IMR-90 (cell line): ENCODE measurements around the gene NPRL2. TPM values are rescaled to one million over a fixed set of nuclear protein-coding genes. Genes with fewer than 3 reads are reported as not detected.

ENCODE experiments used
- ATAC-seq: fragments of 200-7000 bp; cut with Tn5 transposase; 2 replicates; pipeline ENCODE4 v1.9.1; 2020; ENCODE audit warnings: low read depth, mild to moderate bottlenecking, moderate library complexity
- BruUV-seq: library from RNA; stranded (reverse); fragments of 400-500 nt; replicated peaks from 2 replicates; lab custom pipeline; 2021; lab: Mats Ljungman, UMichigan
- CTCF ChIA-PET: fragments of 300-600 bp; formaldehyde crosslinking; extraction: SDS; loops from one replicate; lab custom pipeline; 2021; ENCODE audit warnings: antibody characterized with exemption; lab: Yijun Ruan, JAX
- POLR2A ChIA-PET: fragments of 300-600 bp; sonication (Branson Sonifier 250); formaldehyde crosslinking; loops from one replicate; lab custom pipeline; 2022; ENCODE audit warnings: antibody characterized with exemption; ENCODE audit not compliant: unreplicated experiment; lab: Charles Lee
- DNase-seq: peaks from one replicate; pipeline ENCODE4 v3.0.0; 2013
- H2AFZ ChIP-seq: replicated peaks from 2 replicates; pipeline ENCODE3; 2013; ENCODE audit warnings: low read length, mild to moderate bottlenecking; ENCODE audit not compliant: poor library complexity
- H2AK5ac ChIP-seq: 2 replicates; pipeline ENCODE4 v1.6.1; 2013; ENCODE audit warnings: low read depth, low read length, inconsistent platforms
- H2AK9ac ChIP-seq: replicated peaks from 2 replicates; pipeline ENCODE3; 2013; ENCODE audit warnings: mild to moderate bottlenecking, low read depth, low read length, moderate library complexity; ENCODE audit not compliant: poor library complexity
- H2BK120ac ChIP-seq: 2 replicates; pipeline ENCODE4 v1.6.1; 2013; ENCODE audit warnings: low read depth, low read length, inconsistent platforms
- H2BK15ac ChIP-seq: 3 replicates; pipeline ENCODE4 v1.6.1; 2013; ENCODE audit warnings: low read depth, low read length, inconsistent platforms
- H2BK20ac ChIP-seq: 2 replicates; pipeline ENCODE4 v1.6.1; 2013; ENCODE audit warnings: low read depth, mild to moderate bottlenecking, inconsistent platforms, low read length, moderate library complexity
- H2BK5ac ChIP-seq: 2 replicates; pipeline ENCODE4 v1.6.1; 2013; ENCODE audit warnings: mild to moderate bottlenecking, low read depth, low read length, inconsistent platforms; ENCODE audit not compliant: poor library complexity, severe bottlenecking
- H3K14ac ChIP-seq: replicated peaks from 2 replicates; pipeline ENCODE4 v1.6.1; 2013; ENCODE audit warnings: low read depth, low read length, inconsistent platforms
- H3K18ac ChIP-seq: 2 replicates; pipeline ENCODE4 v1.6.1; 2013; ENCODE audit warnings: low read depth, low read length, control low read depth
- H3K23ac ChIP-seq: 2 replicates; pipeline ENCODE4 v1.6.1; 2013; ENCODE audit warnings: low read depth, low read length, inconsistent platforms
- H3K27ac ChIP-seq: 2 replicates; pipeline ENCODE4 v1.5.1; 2013; ENCODE audit warnings: mild to moderate bottlenecking, control low read depth, low read length; ENCODE audit not compliant: insufficient read depth
- H3K27me3 ChIP-seq: 2 replicates; pipeline ENCODE4 v1.6.1; 2013; ENCODE audit warnings: low read length; ENCODE audit not compliant: control insufficient read depth, insufficient read depth
- H3K36me3 ChIP-seq: 2 replicates; pipeline ENCODE4 v1.6.1; 2013; ENCODE audit warnings: low read length, mixed read lengths; ENCODE audit not compliant: control insufficient read depth, insufficient read depth
- H3K4ac ChIP-seq: 2 replicates; pipeline ENCODE4 v1.6.1; 2013; ENCODE audit warnings: low read depth, low read length, inconsistent platforms
- H3K4me1 ChIP-seq: 2 replicates; pipeline ENCODE4 v1.6.1; 2013; ENCODE audit warnings: low read length, mixed read lengths; ENCODE audit not compliant: control insufficient read depth, insufficient read depth
- H3K4me2 ChIP-seq: 2 replicates; pipeline ENCODE4 v1.6.1; 2013; ENCODE audit warnings: low read depth, mild to moderate bottlenecking, control low read depth, low read length, moderate library complexity
- H3K4me3 ChIP-seq: 2 replicates; pipeline ENCODE4 v1.5.1; 2013; ENCODE audit warnings: low read depth, mild to moderate bottlenecking, control low read depth, low read length, moderate library complexity; ENCODE audit not compliant: insufficient read depth
- H3K56ac ChIP-seq: 2 replicates; pipeline ENCODE4 v1.6.1; 2013; ENCODE audit warnings: low read length, inconsistent platforms; ENCODE audit not compliant: insufficient read depth; ENCODE audit errors: extremely low read depth
- H3K79me1 ChIP-seq, 2 experiments: 2 replicates each; pipeline ENCODE4 v1.6.1; 2013; ENCODE audit warnings: low read length in 2 of 2, inconsistent platforms in 1 of 2, low read depth in 1 of 2
- H3K9ac ChIP-seq: 2 replicates; pipeline ENCODE4 v1.6.1; 2013; ENCODE audit warnings: low read depth, low read length, control low read depth
- H3K9me1 ChIP-seq: 2 replicates; pipeline ENCODE4 v1.6.1; 2013; ENCODE audit warnings: low read length, inconsistent platforms; ENCODE audit not compliant: insufficient read depth
- H3K9me3 ChIP-seq: 2 replicates; pipeline ENCODE4 v1.6.1; 2013; ENCODE audit warnings: low read length; ENCODE audit not compliant: control insufficient read depth, insufficient read depth
- H4K20me1 ChIP-seq: 2 replicates; pipeline ENCODE4 v1.6.1; 2013; ENCODE audit warnings: low read length, inconsistent platforms; ENCODE audit not compliant: insufficient read depth
- H4K5ac ChIP-seq: 2 replicates; pipeline ENCODE4 v1.6.1; 2013; ENCODE audit warnings: mild to moderate bottlenecking, low read depth, low read length, control low read depth
- H4K8ac ChIP-seq, 2 experiments: 2 replicates each; pipeline ENCODE4 v1.6.1; 2013; ENCODE audit warnings: low read depth in 2 of 2, low read length in 2 of 2, control low read depth in 1 of 2, inconsistent platforms in 1 of 2
- H4K91ac ChIP-seq: 2 replicates; pipeline ENCODE4 v1.6.1; 2013; ENCODE audit warnings: low read depth, low read length, inconsistent platforms; ENCODE audit not compliant: insufficient read depth
- BHLHE40 ChIP-seq: fragments of 150-350 bp; IDR thresholded peaks from 2 replicates; pipeline ENCODE4 v1.6.1; 2016; ENCODE audit warnings: mild to moderate bottlenecking, low read depth, low read length
- CEBPB ChIP-seq: IDR thresholded peaks from 2 replicates; pipeline ENCODE4 v1.6.1; 2012; ENCODE audit warnings: low read depth, low read length, improper control_type of control experiment
- CHD1 ChIP-seq: IDR thresholded peaks from 2 replicates; pipeline ENCODE4 v1.6.1; 2012; ENCODE audit warnings: low read depth, low read length, improper control_type of control experiment
- FOS ChIP-seq: fragments of 150-350 bp; IDR thresholded peaks from 2 replicates; pipeline ENCODE4 v1.6.1; 2016; ENCODE audit warnings: low read depth, low read length
- MAFK ChIP-seq: IDR thresholded peaks from 2 replicates; pipeline ENCODE4 v1.6.1; 2012; ENCODE audit warnings: low read depth, low read length, improper control_type of control experiment
- MAZ ChIP-seq: IDR thresholded peaks from 2 replicates; pipeline ENCODE4 v1.6.1; 2012; ENCODE audit warnings: low read depth, mild to moderate bottlenecking, low read length, improper control_type of control experiment, moderate library complexity, borderline replicate concordance
- MXI1 ChIP-seq: IDR thresholded peaks from 2 replicates; pipeline ENCODE4 v1.6.1; 2012; ENCODE audit warnings: low read depth, mild to moderate bottlenecking, low read length, moderate library complexity, borderline replicate concordance
- NFE2L2 ChIP-seq: fragments of 150-350 bp; IDR thresholded peaks from 2 replicates; pipeline ENCODE4 v1.6.1; 2016; ENCODE audit warnings: low read depth, mild to moderate bottlenecking, low read length
- POLR2A ChIP-seq: IDR thresholded peaks from 2 replicates; pipeline ENCODE4 v1.6.1; 2012; ENCODE audit warnings: mild to moderate bottlenecking, low read depth, low read length
- RAD21 ChIP-seq: IDR thresholded peaks from 2 replicates; pipeline ENCODE4 v1.6.1; 2012; ENCODE audit warnings: low read length, improper control_type of control experiment
- RCOR1 ChIP-seq: IDR thresholded peaks from 2 replicates; pipeline ENCODE4 v1.6.1; 2012; ENCODE audit warnings: mild to moderate bottlenecking, low read length, improper control_type of control experiment; ENCODE audit not compliant: insufficient replicate concordance
- RFX5 ChIP-seq: IDR thresholded peaks from 2 replicates; pipeline ENCODE4 v1.8.0; 2012; ENCODE audit warnings: low read depth, mild to moderate bottlenecking, low read length, moderate library complexity
- SMC3 ChIP-seq: fragments of 150-350 bp; IDR thresholded peaks from 2 replicates; pipeline ENCODE4 v1.6.1; 2016; ENCODE audit warnings: low read depth, mild to moderate bottlenecking, antibody characterized with exemption, low read length, moderate library complexity
- WGBS, 2 experiments: methylation state at CpG; one replicate each; pipeline versions ENCODE4 v1.1.5 to v1.1.7; 2013; ENCODE audit warnings: missing lambda C conversion rate in 2 of 2; ENCODE audit not compliant: insufficient read length in 1 of 2; ENCODE audit errors: extremely low coverage in 2 of 2; 5-methylcytosine and 5-hydroxymethylcytosine counted together
- dilution Hi-C: fragments of 300-500 bp; cut with HindIII; formaldehyde crosslinking; loops from one replicate; pipeline ENCODE4 v1.14.3; 2018; ENCODE audit warnings: low sequenced_read_pairs; ENCODE audit not compliant: unreplicated experiment
- in situ Hi-C: fragments of 300-500 bp; cut with MboI; formaldehyde crosslinking; loops from 3 replicates; pipeline ENCODE4 v1.14.3; 2019; ENCODE audit warnings: low sequenced_read_pairs, inconsistent platforms, mixed read lengths
- intact Hi-C: fragments of 100-400 bp; cut with micrococcal nuclease; formaldehyde crosslinking; loops from 2 replicates; pipeline ENCODE4 v1.10.0; 2022
- polyA plus RNA-seq, 3 experiments: library from polyadenylated mRNA; depleted of rRNA; stranded (reverse); fragments of >200 nt; gene quantifications; 2 replicates each; pipeline ENCODE4 v1.2.3, GENCODE V29; 2012; ENCODE audit warnings: low replicate concordance in 1 of 3
- total RNA-seq: library from RNA; depleted of rRNA; stranded (reverse); fragments of >200 nt; gene quantifications from 2 replicates; pipeline ENCODE4 v1.2.3, GENCODE V29; 2012
- TF ChIP-seq, protein P1 (sequence below): conservative IDR thresholded peaks from 2 replicates; pipeline ENCODE4 v1.5.1; 2012; ENCODE audit warnings: mild to moderate bottlenecking, low read depth, low read length, improper control_type of control experiment
- TF ChIP-seq, protein P2 (sequence below): fragments of 150-350 bp; IDR thresholded peaks from 2 replicates; pipeline ENCODE4 v1.6.1; 2016; ENCODE audit warnings: low read depth, mild to moderate bottlenecking, low read length, moderate library complexity, borderline replicate concordance
- TF ChIP-seq, protein P3 (sequence below): fragments of 150-350 bp; IDR thresholded peaks from 2 replicates; pipeline ENCODE4 v1.6.1; 2017; ENCODE audit warnings: mild to moderate bottlenecking, antibody characterized with exemption, low read length, low read depth

The NPRL2 gene
- total and polyA plus RNA-seq, 2 of the 4 experiments (the other 2 are of a cell fraction) = 38.3 to 38.7 TPM

DNA sequence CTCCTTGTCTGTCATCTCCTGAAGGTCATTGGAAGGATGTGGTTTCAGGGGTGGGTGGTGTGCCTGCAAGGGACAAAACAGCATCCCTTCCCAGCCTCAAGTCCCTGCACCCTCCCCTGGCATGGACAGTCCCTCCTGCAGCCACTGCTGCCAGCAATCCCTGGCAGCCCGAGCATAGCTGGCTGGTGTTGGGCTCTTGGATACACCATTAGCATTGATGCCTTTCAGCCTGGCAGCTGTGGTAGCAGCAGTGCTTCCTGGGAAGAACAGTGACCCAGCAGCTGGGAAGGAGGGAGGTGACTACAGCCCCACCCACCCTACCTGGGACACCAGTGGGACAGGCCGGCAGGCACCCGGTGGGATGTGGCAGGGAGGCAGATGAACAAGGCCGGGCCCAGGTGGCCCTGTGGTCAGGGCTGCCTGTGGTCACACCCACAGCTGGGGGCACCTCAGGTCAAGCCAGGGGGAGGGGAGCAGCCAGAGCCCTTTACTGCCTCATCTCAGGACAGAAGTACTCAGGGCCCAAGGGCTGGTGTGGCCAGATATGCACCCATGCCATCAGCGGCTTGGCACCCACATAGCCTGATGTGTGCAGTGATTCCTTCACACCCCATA is 41.6 kb upstream of the NPRL2 start:
- intact Hi-C loops = no loop called here

More for the DNA sequence above, 41.6 kb upstream of the NPRL2 start:
- H2BK5ac ChIP-seq = no peak overlapping the region
- TF ChIP-seq FOS (no peak), RAD21 (no peak), RFX5 (no peak), NFE2L2 (no peak), BHLHE40 (no peak), MAFK (no peak), MXI1 (no peak), MAZ (no peak), RCOR1 (no peak), SMC3 (no peak), CEBPB (no peak), CHD1 (no peak), POLR2A (no peak)
- TF ChIP-seq, protein P1, sequence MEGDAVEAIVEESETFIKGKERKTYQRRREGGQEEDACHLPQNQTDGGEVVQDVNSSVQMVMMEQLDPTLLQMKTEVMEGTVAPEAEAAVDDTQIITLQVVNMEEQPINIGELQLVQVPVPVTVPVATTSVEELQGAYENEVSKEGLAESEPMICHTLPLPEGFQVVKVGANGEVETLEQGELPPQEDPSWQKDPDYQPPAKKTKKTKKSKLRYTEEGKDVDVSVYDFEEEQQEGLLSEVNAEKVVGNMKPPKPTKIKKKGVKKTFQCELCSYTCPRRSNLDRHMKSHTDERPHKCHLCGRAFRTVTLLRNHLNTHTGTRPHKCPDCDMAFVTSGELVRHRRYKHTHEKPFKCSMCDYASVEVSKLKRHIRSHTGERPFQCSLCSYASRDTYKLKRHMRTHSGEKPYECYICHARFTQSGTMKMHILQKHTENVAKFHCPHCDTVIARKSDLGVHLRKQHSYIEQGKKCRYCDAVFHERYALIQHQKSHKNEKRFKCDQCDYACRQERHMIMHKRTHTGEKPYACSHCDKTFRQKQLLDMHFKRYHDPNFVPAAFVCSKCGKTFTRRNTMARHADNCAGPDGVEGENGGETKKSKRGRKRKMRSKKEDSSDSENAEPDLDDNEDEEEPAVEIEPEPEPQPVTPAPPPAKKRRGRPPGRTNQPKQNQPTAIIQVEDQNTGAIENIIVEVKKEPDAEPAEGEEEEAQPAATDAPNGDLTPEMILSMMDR = no peak
- TF ChIP-seq, protein P2, sequence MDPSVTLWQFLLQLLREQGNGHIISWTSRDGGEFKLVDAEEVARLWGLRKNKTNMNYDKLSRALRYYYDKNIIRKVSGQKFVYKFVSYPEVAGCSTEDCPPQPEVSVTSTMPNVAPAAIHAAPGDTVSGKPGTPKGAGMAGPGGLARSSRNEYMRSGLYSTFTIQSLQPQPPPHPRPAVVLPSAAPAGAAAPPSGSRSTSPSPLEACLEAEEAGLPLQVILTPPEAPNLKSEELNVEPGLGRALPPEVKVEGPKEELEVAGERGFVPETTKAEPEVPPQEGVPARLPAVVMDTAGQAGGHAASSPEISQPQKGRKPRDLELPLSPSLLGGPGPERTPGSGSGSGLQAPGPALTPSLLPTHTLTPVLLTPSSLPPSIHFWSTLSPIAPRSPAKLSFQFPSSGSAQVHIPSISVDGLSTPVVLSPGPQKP = no peak
- TF ChIP-seq, protein P3, sequence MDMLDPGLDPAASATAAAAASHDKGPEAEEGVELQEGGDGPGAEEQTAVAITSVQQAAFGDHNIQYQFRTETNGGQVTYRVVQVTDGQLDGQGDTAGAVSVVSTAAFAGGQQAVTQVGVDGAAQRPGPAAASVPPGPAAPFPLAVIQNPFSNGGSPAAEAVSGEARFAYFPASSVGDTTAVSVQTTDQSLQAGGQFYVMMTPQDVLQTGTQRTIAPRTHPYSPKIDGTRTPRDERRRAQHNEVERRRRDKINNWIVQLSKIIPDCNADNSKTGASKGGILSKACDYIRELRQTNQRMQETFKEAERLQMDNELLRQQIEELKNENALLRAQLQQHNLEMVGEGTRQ = no peak
- 17% methylated on average over 1 of the region's 5 CpGs; no CpG with 5 or more reads in 1 of the 2 experiments for WGBS, 2 experiments
- no peak overlapping the region for H3K27ac ChIP-seq
- no peak overlapping the region for H2BK120ac ChIP-seq
- POLR2A ChIA-PET = no interaction called here
- no peak overlapping the region for H3K14ac ChIP-seq
- H3K4ac ChIP-seq = no peak overlapping the region
- peaks cover 56% of the 10 kb centered on the region for H3K27me3 ChIP-seq
- H3K23ac ChIP-seq = no peak overlapping the region
- no peak overlapping the region for H2AK9ac ChIP-seq
- no peaks in the 10 kb centered on the region for H4K20me1 ChIP-seq
- H3K4me3 ChIP-seq = no peak overlapping the region
- no peaks in the 10 kb centered on the region for H3K9me1 ChIP-seq
- ATAC-seq = no peak
- no peak overlapping the region for H4K91ac ChIP-seq
- H3K9ac ChIP-seq = no peak overlapping the region
- no peaks in the 10 kb centered on the region for H3K79me1 ChIP-seq
- H2BK15ac ChIP-seq = no peak overlapping the region
- no peak overlapping the region for H2BK20ac ChIP-seq
- dilution Hi-C loops = no loop called here
- no peak overlapping the region for H2AFZ ChIP-seq
- DNase-seq = no peak
- no peaks in the 10 kb centered on the region for H3K36me3 ChIP-seq
- CTCF ChIA-PET = no interaction called here
- H4K5ac ChIP-seq = no peak overlapping the region
- H3K4me1 ChIP-seq = no peaks in the 10 kb centered on the region
- no peak overlapping the region for H4K8ac ChIP-seq
- in situ Hi-C loops = no loop called here
- no TSS peak for BruUV-seq
- no peak overlapping the region for H2AK5ac ChIP-seq
- no peak overlapping the region for H3K56ac ChIP-seq
- no peak overlapping the region for H3K18ac ChIP-seq
- H3K4me2 ChIP-seq = no peak overlapping the region
- no peaks in the 10 kb centered on the region for H3K9me3 ChIP-seq
